Caco-2 (cell line): ENCODE results near the gene CYP2A7. TPM values are rescaled to one million over a fixed set of nuclear protein-coding genes. Genes with fewer than 3 reads are reported as not detected.
"Not testable (repeated sequence)": the region's sequence is repeated elsewhere in the genome, so short reads cannot be mapped to it uniquely, and the experiment has no call there.

Experiments used
- BruUV-seq: library from RNA; stranded (reverse); fragments of 400-500 nt; replicated peaks from 2 replicates; lab custom pipeline; 2021; lab: Mats Ljungman, UMichigan
- CTCF ChIA-PET: fragments of 300-600 bp; sonication (Branson Sonifier 250); formaldehyde crosslinking; loops from one replicate; lab custom pipeline; 2022; ENCODE audit warnings: antibody characterized with exemption; lab: Charles Lee
- POLR2A ChIA-PET: fragments of 300-600 bp; sonication (Branson Sonifier 250); formaldehyde crosslinking; loops from one replicate; lab custom pipeline; 2022; ENCODE audit warnings: antibody characterized with exemption; lab: Charles Lee
- DNase-seq, 2 experiments: peaks; one replicate each; pipeline versions ENCODE4 v3.0.0 to v3.0.0-alpha.2; 2020 to 2022
- H3K27me3 ChIP-seq: replicated peaks from 2 replicates; pipeline ENCODE4 v1.6.0; 2011; ENCODE audit warnings: low read length; ENCODE audit not compliant: control insufficient read depth, insufficient read depth
- H3K36me3 ChIP-seq: 2 replicates; pipeline ENCODE4 v1.5.1; 2011; ENCODE audit warnings: low read length; ENCODE audit not compliant: control insufficient read depth, insufficient read depth
- H3K4me1 ChIP-seq: fragments of 250-450 bp; sonication (Bioruptor Pico); 2 replicates; pipeline ENCODE4 v1.5.1; 2020; ENCODE audit warnings: mild to moderate bottlenecking
- H3K4me3 ChIP-seq: 2 replicates; pipeline ENCODE4 v1.5.1; 2011; ENCODE audit warnings: low read depth, mild to moderate bottlenecking, control low read depth, low read length
- H3K9me3 ChIP-seq: fragments of 250-450 bp; sonication (Bioruptor Pico); 2 replicates; pipeline ENCODE4 v1.5.1; 2020; ENCODE audit warnings: mild to moderate bottlenecking, moderate library complexity
- H3K27ac Mint-ChIP-seq: one replicate; pipeline ENCODE4 v1.8.0; 2022; ENCODE audit warnings: mixed read lengths; ENCODE audit not compliant: unreplicated experiment
- H3K27me3 Mint-ChIP-seq: one replicate; pipeline ENCODE4 v1.8.0; 2022; ENCODE audit warnings: mixed read lengths; ENCODE audit not compliant: insufficient read depth, unreplicated experiment
- H3K36me3 Mint-ChIP-seq: one replicate; pipeline ENCODE4 v1.8.0; 2022; ENCODE audit warnings: mild to moderate bottlenecking, mixed read lengths; ENCODE audit not compliant: insufficient read depth, unreplicated experiment
- H3K4me1 Mint-ChIP-seq: one replicate; pipeline ENCODE4 v1.8.0; 2022; ENCODE audit warnings: low read depth, mixed read lengths; ENCODE audit not compliant: unreplicated experiment
- H3K4me3 Mint-ChIP-seq: one replicate; pipeline ENCODE4 v1.8.0; 2022; ENCODE audit warnings: mild to moderate bottlenecking, moderate library complexity, mixed read lengths; ENCODE audit not compliant: unreplicated experiment
- H3K9me3 Mint-ChIP-seq: one replicate; pipeline ENCODE4 v1.8.0; 2022; ENCODE audit warnings: mixed read lengths; ENCODE audit not compliant: unreplicated experiment
- CTCF ChIP-seq, 2 experiments: fragments of 200-600 bp in 1 of 2; IDR thresholded peaks; 1 replicate in 1 of 2; 2 replicates in 1 of 2; pipeline versions ENCODE4 v1.5.1 to v1.8.0; 2011 to 2022; ENCODE audit warnings: antibody characterized with exemption in 1 of 2, control low read depth in 1 of 2, inconsistent platforms in 1 of 2, low read depth in 1 of 2, low read length in 1 of 2, mild to moderate bottlenecking in 1 of 2, moderate library complexity in 1 of 2; ENCODE audit not compliant: insufficient read depth in 1 of 2, severe bottlenecking in 1 of 2, unreplicated experiment in 1 of 2
- intact Hi-C: fragments of 100-400 bp; cut with micrococcal nuclease; formaldehyde crosslinking; loops from one replicate; pipeline ENCODE4 v1.10.0; 2022; ENCODE audit not compliant: unreplicated experiment
- total RNA-seq: library from RNA; stranded (reverse); gene quantifications from 2 replicates; pipeline ENCODE4 v1.2.3, GENCODE V29; 2022

Gene CYP2A7
- total RNA-seq, 1 experiment from 2014 or later, result not detected

- ChIA-PET POLR2A (no interaction called here), CTCF (interaction anchor here (0.6 to 1.2 kb wide), 4 partner anchors 12 to 98 kb away, joined by 3 to 4 read pairs (median 3); no protein-coding TSS in a partner anchor)
- Histone ChIP-seq H3K36me3 (no peaks in the 10 kb centered on the region), H3K4me1 (no peaks in the 10 kb centered on the region), H3K4me3 (no peak overlapping the region), H3K27me3 (no peaks in the 10 kb centered on the region), H3K9me3 (no peaks in the 10 kb centered on the region)
- H3K9me3 Mint-ChIP-seq, result peaks cover 17% of the 10 kb centered on the region
- peak; percentile 25 to 80 for TF ChIP-seq CTCF (IDR thresholded peaks at IDR 0.05; ENCODE audit: insufficient read depth in 1 of 2, low read depth in 1 of 2, low read length in 1 of 2, severe bottlenecking in 1 of 2, unreplicated experiment in 1 of 2)
- H3K27ac Mint-ChIP-seq, result peak overlapping the region; percentile 42
- DNase-seq, result peak; percentile 64 to 71
- H3K36me3 Mint-ChIP-seq, result peaks cover 6% of the 10 kb centered on the region
- no peak overlapping the region for H3K4me3 Mint-ChIP-seq
- BruUV-seq, result no TSS peak
- intact Hi-C loops, result loop anchor here (5.0 kb wide), 1 partner anchor 102 kb away; no protein-coding TSS in a partner anchor
- no peaks in the 10 kb centered on the region for H3K27me3 Mint-ChIP-seq
- no peaks in the 10 kb centered on the region for H3K4me1 Mint-ChIP-seq
Observed at GRCh38 chr19:40908976-40909375, 26.9 kb upstream of the CYP2A7 start.

- Mint-ChIP-seq H3K4me1 (no peaks in the 10 kb centered on the region), H3K36me3 (peaks cover 6% of the 10 kb centered on the region), H3K27me3 (no peaks in the 10 kb centered on the region), H3K4me3 (no peak overlapping the region), H3K27ac (peak overlapping the region; percentile 42), H3K9me3 (peaks cover 9% of the 10 kb centered on the region)
- intact Hi-C loops, result loop anchor here (5.0 kb wide), 1 partner anchor 101 kb away; no protein-coding TSS in a partner anchor
- no peak for DNase-seq
- ChIA-PET CTCF (interaction anchor here (0.6 to 1.2 kb wide), 3 partner anchors 11 to 97 kb away, joined by 3 to 4 read pairs (median 3); no protein-coding TSS in a partner anchor), POLR2A (no interaction called here)
- no peak for TF ChIP-seq CTCF (IDR thresholded peaks at IDR 0.05; ENCODE audit: insufficient read depth in 1 of 2, low read depth in 1 of 2, low read length in 1 of 2, severe bottlenecking in 1 of 2, unreplicated experiment in 1 of 2)
- no peak overlapping the region for H3K4me3 ChIP-seq
- no TSS peak for BruUV-seq
- no peaks in the 10 kb centered on the region for H3K27me3 ChIP-seq
- H3K9me3 ChIP-seq, result no peaks in the 10 kb centered on the region
- no peaks in the 10 kb centered on the region for H3K4me1 ChIP-seq
- no peaks in the 10 kb centered on the region for H3K36me3 ChIP-seq
Observed at GRCh38 chr19:40907968-40908735, 26.1 kb upstream of the CYP2A7 start.

- intact Hi-C loops, result loop anchor here (5.0 kb wide), 1 partner anchor 99 kb away; no protein-coding TSS in a partner anchor
- H3K27me3 Mint-ChIP-seq, result no peaks in the 10 kb centered on the region
- H3K36me3 Mint-ChIP-seq, result peaks cover 11% of the 10 kb centered on the region
- no peak overlapping the region for H3K4me3 Mint-ChIP-seq
- no peak overlapping the region for H3K4me3 ChIP-seq
- POLR2A ChIA-PET, result no interaction called here
- no peak overlapping the region for H3K27ac Mint-ChIP-seq
- no peak for TF ChIP-seq CTCF (IDR thresholded peaks at IDR 0.05; ENCODE audit: insufficient read depth in 1 of 2, low read depth in 1 of 2, low read length in 1 of 2, severe bottlenecking in 1 of 2, unreplicated experiment in 1 of 2)
- no peaks in the 10 kb centered on the region for H3K9me3 ChIP-seq
- DNase-seq, result no peak
- CTCF ChIA-PET, result interaction anchor here (0.7 kb wide), 1 partner anchor 244 kb away, joined by 3 read pairs; no protein-coding TSS in a partner anchor
- peaks cover 9% of the 10 kb centered on the region for H3K9me3 Mint-ChIP-seq
- no peaks in the 10 kb centered on the region for H3K4me1 ChIP-seq
- no peaks in the 10 kb centered on the region for H3K27me3 ChIP-seq
- no peaks in the 10 kb centered on the region for H3K36me3 ChIP-seq
- peaks cover 6% of the 10 kb centered on the region for H3K4me1 Mint-ChIP-seq
- BruUV-seq, result no TSS peak
Observed at GRCh38 chr19:40906512-40906911, 24.5 kb upstream of the CYP2A7 start.

GRCh38 chr19:40904673-40905156 is 22.7 kb upstream of the CYP2A7 start:
- intact Hi-C loops, result loop anchor here (5.0 kb wide), 1 partner anchor 97 kb away; no protein-coding TSS in a partner anchor
- not testable (repeated sequence) for DNase-seq, H3K4me1 ChIP-seq, H3K4me3 Mint-ChIP-seq, H3K4me3 ChIP-seq, H3K9me3 Mint-ChIP-seq, BruUV-seq, H3K9me3 ChIP-seq, H3K36me3 ChIP-seq, H3K27me3 Mint-ChIP-seq, H3K4me1 Mint-ChIP-seq, H3K27me3 ChIP-seq
- ChIA-PET POLR2A (interaction anchor here (0.7 kb wide), 1 partner anchor 16 kb away, joined by 3 read pairs; no protein-coding TSS in a partner anchor), CTCF (interaction anchor here (0.7 kb wide), 1 partner anchor 271 kb away, joined by 3 read pairs; no protein-coding TSS in a partner anchor)
- Mint-ChIP-seq H3K36me3 (peaks cover 12% of the 10 kb centered on the region), H3K27ac (peak overlapping the region; percentile 12)
